Upper lobe of left lung (tissue), 4 donors: ENCODE results near the gene R3HDM2.

Experiments used
- CTCF ChIP-seq, 6 experiments: fragments of 450-650 bp in 4 of 6; fragments of 200-600 bp in 2 of 6; sonication (generic) in 2 of 6; IDR thresholded peaks; one replicate each; pipeline ENCODE4 v1.5.1; 2016 to 2019; ENCODE audit warnings: antibody characterized with exemption in 6 of 6
- POLR2A ChIP-seq, 4 donors: fragments of 450-650 bp; IDR thresholded peaks; one replicate each; pipeline ENCODE4 v1.5.1; 2016 to 2017; ENCODE audit warnings: antibody characterized with exemption in 4 of 4, mild to moderate bottlenecking in 2 of 4
- POLR2AphosphoS5 ChIP-seq, 2 donors: sonication (generic); formaldehyde crosslinking; IDR thresholded peaks; one replicate each; pipeline ENCODE4 v1.5.1; 2017; ENCODE audit warnings: antibody characterized with exemption in 2 of 2

- TF ChIP-seq CTCF (IDR thresholded peaks at IDR 0.05) (no peak), POLR2A (IDR thresholded peaks at IDR 0.05) (no peak), POLR2AphosphoS5 (IDR thresholded peaks at IDR 0.05) (no peak)
Measured at GRCh38 chr12:57266681-57267080, 164.2 kb downstream of the R3HDM2 start.
